ENCODE data around the gene PACRG.

DNA sequence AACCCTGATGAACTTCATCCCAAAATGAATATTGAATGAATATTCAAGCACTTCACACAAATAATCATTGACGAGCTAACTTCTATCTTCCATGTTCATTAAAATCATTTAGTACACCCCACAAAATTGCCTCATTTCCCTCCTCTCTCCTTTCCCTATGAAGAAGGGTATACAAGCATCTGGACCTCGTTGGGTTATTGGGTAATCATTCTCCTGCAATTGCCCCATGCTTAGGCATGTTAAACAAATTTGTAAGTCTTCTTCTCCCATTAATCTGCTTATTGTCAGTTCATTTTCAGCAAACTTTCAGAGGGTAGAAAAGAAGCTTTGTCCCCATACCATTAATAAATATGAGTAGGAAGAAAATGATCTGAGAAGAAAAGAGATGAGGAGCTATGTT lies 27.8 kb upstream of the PACRG start:
- TF ChIP-seq ZFP36 (IDR thresholded peaks at IDR 0.05; ENCODE audit: borderline replicate concordance, low read depth, low read length, partially characterized antibody), result no peak
- TF ChIP-seq ZFP82 (CRISPR knock-in tag; IDR thresholded peaks at IDR 0.05; ENCODE audit: borderline replicate concordance), result no peak
- TF ChIP-seq MEF2D (CRISPR knock-in tag; IDR thresholded peaks at IDR 0.05), result no peak
- TF ChIP-seq, protein P1, sequence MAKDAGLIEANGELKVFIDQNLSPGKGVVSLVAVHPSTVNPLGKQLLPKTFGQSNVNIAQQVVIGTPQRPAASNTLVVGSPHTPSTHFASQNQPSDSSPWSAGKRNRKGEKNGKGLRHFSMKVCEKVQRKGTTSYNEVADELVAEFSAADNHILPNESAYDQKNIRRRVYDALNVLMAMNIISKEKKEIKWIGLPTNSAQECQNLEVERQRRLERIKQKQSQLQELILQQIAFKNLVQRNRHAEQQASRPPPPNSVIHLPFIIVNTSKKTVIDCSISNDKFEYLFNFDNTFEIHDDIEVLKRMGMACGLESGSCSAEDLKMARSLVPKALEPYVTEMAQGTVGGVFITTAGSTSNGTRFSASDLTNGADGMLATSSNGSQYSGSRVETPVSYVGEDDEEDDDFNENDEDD (CRISPR knock-in tag; IDR thresholded peaks at IDR 0.05; ENCODE audit: borderline replicate concordance), result no peak
- TF ChIP-seq POGZ (CRISPR knock-in tag; IDR thresholded peaks at IDR 0.05), result no peak
